Glomerular visceral epithelial cell (primary cell): ENCODE results near the gene PXK.

ENCODE experiments used
- DNase-seq: peaks from one replicate; pipeline ENCODE4 v3.0.0-alpha.2; 2016; ENCODE audit errors: extremely low spot score

The PXK gene

DNA sequence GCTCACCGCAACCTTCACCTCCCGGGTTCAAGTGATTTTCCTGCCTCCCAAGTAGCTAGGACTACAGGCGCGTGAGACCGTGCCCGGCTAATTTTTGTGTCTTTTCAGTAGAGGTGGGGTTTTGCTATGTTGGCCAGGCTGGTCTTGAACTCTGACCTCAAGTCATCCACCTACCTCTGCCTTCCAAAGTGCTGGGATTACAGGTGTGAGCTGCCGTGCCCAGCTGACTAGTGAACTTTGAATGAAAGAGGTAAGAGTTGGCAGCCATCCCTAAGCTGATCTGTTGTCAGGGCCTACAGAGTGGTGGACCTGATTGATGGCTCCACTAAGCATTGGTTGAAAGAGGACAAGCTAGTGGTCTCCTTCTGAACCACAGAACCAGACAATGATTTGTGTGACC, 15.3 kb downstream of the PXK start:
- DNase-seq: no peak

GRCh38 chr3:58349792-58350626, 17.3 kb downstream of the PXK start:
- no peak for DNase-seq

DNA sequence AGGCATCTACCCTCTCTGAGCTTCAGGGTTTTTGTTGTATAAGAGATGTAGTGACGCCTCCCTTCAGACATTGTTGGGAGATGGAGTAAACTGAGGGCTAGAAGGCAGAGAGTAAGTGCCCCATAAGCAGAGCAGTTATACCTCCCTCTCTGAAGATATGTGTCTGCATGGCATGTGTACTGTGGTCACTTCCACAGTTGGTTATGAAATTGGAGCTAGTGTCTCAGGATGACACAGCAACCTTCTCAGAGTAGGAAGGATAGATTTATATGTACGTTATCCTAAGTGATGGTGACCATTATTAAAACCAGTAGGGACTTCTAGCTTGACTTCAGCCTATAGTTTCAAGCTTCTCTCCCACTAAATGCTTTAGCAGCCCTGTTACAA, 17.9 kb downstream of the PXK start:
- no peak for DNase-seq

GRCh38 chr3:58351920-58352319, 19.2 kb downstream of the PXK start:
- DNase-seq: no peak

DNA sequence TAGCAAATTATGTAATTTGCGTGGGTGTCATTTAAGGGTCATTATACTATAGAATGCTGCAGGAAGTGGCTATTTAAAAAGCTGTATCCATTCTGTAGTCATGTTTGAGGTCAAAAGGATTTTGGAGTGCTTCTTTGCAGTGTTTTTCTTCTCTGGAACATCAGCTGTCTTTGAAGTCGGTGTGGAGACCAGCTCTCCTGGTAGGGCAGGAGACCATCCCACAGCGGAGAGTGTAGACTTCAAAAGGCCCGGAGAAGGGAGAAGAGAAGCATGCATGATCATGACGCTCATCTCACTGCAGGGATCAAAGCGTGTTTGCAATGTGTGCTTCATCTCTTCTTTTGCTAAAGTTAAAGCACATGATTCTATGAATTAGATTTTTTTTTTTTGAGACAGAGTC, 19.9 kb downstream of the PXK start:
- no peak for DNase-seq

- DNase-seq: no peak
Observed at GRCh38 chr3:58353722-58354553, 21.2 kb downstream of the PXK start.

DNA sequence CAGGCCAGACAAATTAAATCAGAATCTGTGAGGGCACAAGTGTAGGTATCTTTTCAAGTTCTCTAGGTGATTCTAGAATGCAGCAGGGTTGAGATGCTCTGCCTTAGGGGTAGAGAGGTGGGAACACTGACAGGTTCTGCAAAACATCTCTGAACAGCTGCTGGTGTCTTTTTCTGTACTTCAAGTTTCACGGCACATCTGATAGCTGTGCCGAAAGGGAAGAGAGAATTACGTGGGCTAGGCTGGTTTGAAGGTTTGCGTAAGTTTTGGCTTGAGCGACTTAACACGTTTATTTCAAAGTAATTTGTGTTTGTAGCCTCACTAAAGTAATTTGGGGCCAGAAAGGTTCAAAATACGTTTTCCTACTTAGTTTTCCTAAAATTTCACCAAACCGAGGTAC, 22.5 kb downstream of the PXK start:
- no peak for DNase-seq

GRCh38 chr3:58356054-58356453, 23.4 kb downstream of the PXK start:
- DNase-seq: no peak

DNA sequence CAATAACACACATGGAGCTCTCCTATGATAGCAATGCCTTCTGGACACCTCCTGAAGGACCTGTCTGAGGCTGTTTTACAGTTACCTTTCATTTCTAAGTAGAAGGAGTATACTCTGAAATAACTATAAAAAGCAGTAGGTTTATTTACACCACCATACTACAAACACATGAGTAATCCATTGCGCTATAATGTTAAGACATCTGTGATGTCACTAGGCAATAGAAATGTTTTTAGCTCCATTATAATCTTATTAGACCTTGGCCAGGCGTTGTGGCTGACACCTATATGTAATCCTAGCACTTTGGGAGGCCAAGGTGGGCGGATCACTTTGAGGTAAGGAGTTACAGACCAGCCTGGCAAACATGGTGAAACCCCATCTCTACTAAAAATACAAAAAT, 24.7 kb downstream of the PXK start:
- no peak for DNase-seq

GRCh38 chr3:58358092-58358491, 25.4 kb downstream of the PXK start:
- no peak for DNase-seq

GRCh38 chr3:58358808-58359207, 26.1 kb downstream of the PXK start:
- DNase-seq: no peak

- no peak for DNase-seq
Observed at GRCh38 chr3:58359621-58360020, 26.9 kb downstream of the PXK start.

- DNase-seq: no peak
Observed at GRCh38 chr3:58361866-58362265, 29.2 kb downstream of the PXK start.

- peak; percentile 45 for DNase-seq
Observed at GRCh38 chr3:58366699-58367098, 34.0 kb downstream of the PXK start.

DNA sequence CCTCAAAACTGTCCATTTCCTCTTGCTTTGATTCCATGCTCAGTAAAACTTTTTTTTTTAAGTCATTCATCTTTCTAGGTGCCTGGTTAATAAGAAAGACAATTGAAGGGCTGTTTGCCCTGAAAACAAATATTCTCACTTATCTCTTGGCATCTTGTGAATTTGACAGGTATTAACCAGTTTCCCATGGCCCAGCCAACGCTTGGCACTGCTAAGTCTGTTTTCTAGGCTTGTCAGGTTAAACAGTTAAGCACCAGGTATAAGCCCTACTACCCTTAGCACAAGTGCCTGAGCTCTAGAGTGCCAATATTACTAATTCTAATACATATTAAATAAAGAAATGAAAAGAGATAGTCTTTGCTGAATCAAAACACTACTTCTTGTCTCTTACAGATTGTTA, 36.3 kb downstream of the PXK start:
- DNase-seq: no peak

GRCh38 chr3:58369876-58370275, 37.2 kb downstream of the PXK start:
- no peak for DNase-seq

DNA sequence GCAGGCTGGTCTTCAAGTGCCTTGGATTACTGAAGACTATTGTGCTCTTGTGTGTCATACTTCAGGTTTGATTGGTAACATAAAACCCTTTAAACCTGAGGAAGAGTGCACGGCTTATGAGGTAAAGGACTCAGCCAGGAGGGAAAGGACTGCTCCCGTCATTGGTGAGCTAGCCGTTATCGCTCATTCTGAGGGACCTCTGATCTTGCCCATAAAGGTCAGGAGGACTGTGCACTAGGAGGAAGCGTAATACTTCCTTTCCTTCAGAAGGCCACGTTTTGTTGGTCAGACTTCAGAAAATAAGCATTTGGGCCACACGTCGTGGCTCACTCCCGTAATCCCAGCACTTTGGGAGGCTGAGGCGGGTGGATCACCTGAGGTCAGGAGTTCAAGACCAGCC, 37.7 kb downstream of the PXK start:
- DNase-seq: no peak

GRCh38 chr3:58371754-58372153, 39.1 kb downstream of the PXK start:
- no peak for DNase-seq

DNA sequence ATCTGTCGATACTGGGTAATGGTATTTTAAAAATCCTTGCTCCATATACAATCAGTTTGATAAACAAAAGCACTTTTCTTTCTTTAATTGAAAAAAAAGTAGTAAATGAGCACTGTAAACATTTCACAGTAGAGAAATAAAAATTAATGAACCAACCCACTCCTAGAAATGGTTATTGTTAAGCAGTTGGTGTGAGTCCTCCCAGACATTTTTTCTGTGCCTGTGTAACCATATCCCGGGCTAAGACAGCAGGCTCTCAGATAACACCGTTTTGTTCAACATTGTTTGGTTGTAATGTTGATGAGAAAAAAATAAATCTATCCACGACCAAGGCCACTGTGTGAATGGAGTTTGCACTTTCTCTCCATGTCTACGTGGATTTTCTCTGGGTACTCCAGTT, 42.6 kb downstream of the PXK start:
- no peak for DNase-seq

- no peak for DNase-seq
Observed at GRCh38 chr3:58377168-58377567, 44.5 kb downstream of the PXK start.

DNA sequence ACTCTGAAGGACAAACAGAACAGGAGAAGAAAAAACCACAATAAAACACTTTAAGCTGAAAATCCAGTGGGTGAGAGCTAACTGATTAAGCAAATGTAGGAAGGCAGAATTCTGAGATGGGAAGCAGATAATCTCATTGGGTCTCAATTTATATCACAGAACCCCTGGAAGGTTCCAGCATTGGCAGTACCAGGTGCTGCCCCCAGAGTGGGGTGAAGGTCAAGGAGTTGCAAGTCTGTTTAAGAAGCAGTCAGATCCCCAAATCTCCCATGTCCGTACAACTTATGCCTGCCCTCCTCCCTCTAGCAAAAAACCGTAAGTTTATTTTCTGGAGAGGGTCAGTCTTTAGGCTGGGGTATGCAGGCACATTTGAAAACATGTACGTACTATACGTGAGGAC, 45.1 kb downstream of the PXK start:
- no peak for DNase-seq

- no peak for DNase-seq
Observed at GRCh38 chr3:58379351-58380073, 46.8 kb downstream of the PXK start.

GRCh38 chr3:58383476-58383875, 50.8 kb downstream of the PXK start:
- peak; percentile 48 for DNase-seq
